ENCODE measurements around the gene SUFU.

- TF ChIP-seq POLR2AphosphoS5 (IDR thresholded peaks at IDR 0.05) (no peak), CTCF (IDR thresholded peaks at IDR 0.05) (no peak), EP300 (IDR thresholded peaks at IDR 0.05) (no peak), POLR2A (IDR thresholded peaks at IDR 0.05) (no peak)
Measured at GRCh38 chr10:102565793-102566192, 62.0 kb downstream of the SUFU start.

Data from sigmoid colon (tissue), 4 donors.